ENCODE measurements around the gene SRRM3. TPM values are rescaled to one million over a fixed set of nuclear protein-coding genes. Genes with fewer than 3 reads are reported as not detected.
"Not testable (repeated sequence)": the region's sequence is repeated elsewhere in the genome, so short reads cannot be mapped to it uniquely, and the experiment has no call there.

The SRRM3 gene
- total and polyA plus RNA-seq, 9 of the 15 experiments (the other 6 are each of a cell fraction or from before 2014, with no cell fraction given): 0.04 to 0.91 (median 0.46) TPM; not detected in 2

DNA sequence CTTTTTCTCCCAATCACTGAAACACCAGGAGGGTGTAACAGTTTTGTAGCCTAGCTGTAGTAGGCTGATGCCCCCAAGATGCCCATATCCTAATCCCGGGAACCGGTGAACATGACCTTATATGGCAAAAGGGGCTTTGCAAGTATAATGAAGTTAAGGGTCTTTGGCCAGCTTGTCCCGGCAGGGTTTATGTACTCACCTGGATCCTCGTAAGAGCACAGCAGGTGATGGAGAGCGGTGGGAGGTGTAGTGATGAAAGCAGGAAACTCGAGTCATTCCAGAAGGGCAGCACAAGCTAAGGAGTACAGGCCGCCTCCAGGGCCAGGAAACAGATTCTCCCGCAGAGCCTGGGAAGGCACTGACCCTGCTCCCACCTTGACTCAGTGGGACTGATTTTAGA, 37.9 kb upstream of the SRRM3 start:
- intact Hi-C loops (cut with micrococcal nuclease); FAIRE-seq; CTCF ChIA-PET (ENCODE audit: low intra/inter-chr PET ratio): not testable (repeated sequence)

DNA sequence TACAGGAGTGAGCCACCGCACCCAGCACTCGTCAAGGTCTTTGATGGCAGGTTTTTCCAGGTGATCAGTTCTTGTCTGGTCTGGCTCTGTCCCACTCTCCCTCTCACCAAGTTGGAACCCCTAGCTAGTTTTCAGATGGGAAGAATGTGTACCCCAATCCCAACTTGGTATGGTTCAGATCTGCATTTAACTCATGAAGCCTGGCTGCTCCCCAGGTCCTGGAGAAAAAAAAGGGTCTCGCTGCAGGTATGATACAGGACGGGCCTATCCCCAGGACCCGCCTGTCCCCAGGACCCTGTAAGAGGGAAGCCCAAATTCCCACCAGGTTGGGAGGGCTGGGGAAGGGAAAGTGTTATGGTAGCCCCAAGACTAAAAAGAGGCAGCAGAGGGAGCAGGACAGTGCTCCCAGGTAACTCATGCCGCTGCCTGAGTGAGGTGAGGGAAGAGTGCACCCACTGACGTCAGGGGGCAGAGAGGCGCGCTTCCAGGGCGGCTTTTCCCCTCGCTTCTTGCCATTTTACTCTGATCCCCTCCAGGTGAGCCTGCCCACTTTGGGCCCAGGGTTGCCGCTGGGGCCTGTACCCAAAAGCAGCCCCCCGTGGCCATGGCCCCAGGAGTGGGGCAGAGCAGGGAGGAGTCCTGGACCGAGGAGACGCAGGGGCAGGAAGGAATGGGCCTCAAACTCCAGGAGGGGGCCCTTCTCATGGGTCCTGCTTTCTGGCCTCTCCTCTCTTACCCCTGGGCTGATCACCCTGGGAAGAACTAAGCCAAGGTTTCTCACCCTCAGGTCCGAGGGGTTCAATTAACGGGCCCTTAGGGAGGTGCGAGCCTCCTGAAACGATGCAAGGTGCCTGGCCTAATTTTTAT, 36.4 kb upstream of the SRRM3 start:
- peak overlapping the region; percentile 88 for H2AFZ ChIP-seq (ENCODE audit: low read depth, low read length)
- no peaks in the 10 kb centered on the region; the same call in 2 of the 3 replicates for H3K79me2 ChIP-seq (ENCODE audit: control insufficient read depth, insufficient read depth, low read length)
- WGBS (ENCODE audit: insufficient coverage, low coverage, missing lambda C conversion rate): 86% methylated on average over 16 of the region's 19 CpGs
- H3K9ac ChIP-seq (ENCODE audit: insufficient read depth in 1 of 2, low read depth in 2 of 2, low read length in 2 of 2): peak overlapping the region; percentile 15 to 84; a peak in 3 of 4 replicates
- ChIA-PET CTCF (ENCODE audit: low intra/inter-chr PET ratio) (interaction anchor here (0.6 kb wide), 1 partner anchor 246 kb away, joined by 3 read pairs; no protein-coding TSS in a partner anchor), POLR2A (no interaction called here)
- in situ Hi-C loops (cut with MboI): no loop called here
- BruUV-seq (replicated peaks): no TSS peak
- FAIRE-seq (no peak), DNase-seq (ENCODE audit: extremely low read depth in 1 of 4, low spot score in 3 of 4) (no peak), ATAC-seq (no peak)
- H3K4me3 ChIP-seq: peak overlapping the region; percentile 61; the same call in 1 of the 2 replicates
- no peaks in the 10 kb centered on the region for H4K20me1 ChIP-seq (replicated peaks; ENCODE audit: control insufficient read depth, insufficient read depth, low read length)
- intact Hi-C loops (cut with micrococcal nuclease): no loop called here
- TF ChIP-seq ZNF224 (CRISPR knock-in tag; IDR thresholded peaks at IDR 0.05) (0 out of 2 replicates have a peak, but pooled peaks have one; percentile 19), ZC3H4 (CRISPR knock-in tag; IDR thresholded peaks at IDR 0.05; ENCODE audit: borderline replicate concordance) (0 out of 2 replicates have a peak, but pooled peaks have one; percentile 59), ZC3H8 (IDR thresholded peaks at IDR 0.05) (no peak), POLR2G (IDR thresholded peaks at IDR 0.05; ENCODE audit: low read depth, low read length) (peak; percentile 54), NRF1 (conservative IDR thresholded peaks at IDR 0.05 in 1 of 2, IDR thresholded peaks at IDR 0.05 in 1 of 2) (no peak), HDAC6 (IDR thresholded peaks at IDR 0.05; ENCODE audit: low read depth, low read length) (no peak), CREBBP (IDR thresholded peaks at IDR 0.05; ENCODE audit: low read depth, low read length) (no peak)
- H3K4me2 ChIP-seq (ENCODE audit: insufficient read depth, low read length): peak overlapping the region; percentile 94
- no peaks in the 10 kb centered on the region for H3K27me3 ChIP-seq (ENCODE audit: control insufficient read depth in 2 of 2, insufficient read depth in 2 of 2, low read length in 2 of 2)
- H3K36me3 ChIP-seq (ENCODE audit: control insufficient read depth, insufficient read depth, low read length): no peaks in the 10 kb centered on the region
- peaks cover 7 to 23% of the 10 kb centered on the region in 2 experiments; a peak in 3 of 5 replicates for H3K4me1 ChIP-seq (replicated peaks in 1 of 2; ENCODE audit: control insufficient read depth in 2 of 2, insufficient read depth in 2 of 2, low read length in 2 of 2)
- no peaks in the 10 kb centered on the region for H3K9me3 ChIP-seq (replicated peaks; ENCODE audit: control insufficient read depth, insufficient read depth, low read depth, low read length)
- H3K27ac ChIP-seq (ENCODE audit: extremely low read depth, low read depth, low read length): peak overlapping the region; percentile 87
- H3K9me1 ChIP-seq (ENCODE audit: control insufficient read depth, insufficient read depth, low read length): no peaks in the 10 kb centered on the region

More for the DNA sequence above, 37.9 kb upstream of the SRRM3 start:
- H3K9me1 ChIP-seq (ENCODE audit: control insufficient read depth, insufficient read depth, low read length); DNase-seq (ENCODE audit: extremely low read depth in 1 of 4, low spot score in 3 of 4); in situ Hi-C loops (cut with MboI); H3K27me3 ChIP-seq (ENCODE audit: control insufficient read depth in 2 of 2, insufficient read depth in 2 of 2, low read length in 2 of 2); H3K9me3 ChIP-seq (replicated peaks; ENCODE audit: control insufficient read depth, insufficient read depth, low read depth, low read length); H2AFZ ChIP-seq (ENCODE audit: low read depth, low read length); ATAC-seq; H3K9ac ChIP-seq (ENCODE audit: insufficient read depth in 1 of 2, low read depth in 2 of 2, low read length in 2 of 2); H3K4me3 ChIP-seq; POLR2A ChIA-PET; H3K79me2 ChIP-seq (ENCODE audit: control insufficient read depth, insufficient read depth, low read length); H4K20me1 ChIP-seq (replicated peaks; ENCODE audit: control insufficient read depth, insufficient read depth, low read length); BruUV-seq (replicated peaks); H3K4me2 ChIP-seq (ENCODE audit: insufficient read depth, low read length); H3K27ac ChIP-seq (ENCODE audit: extremely low read depth, low read depth, low read length); H3K36me3 ChIP-seq (ENCODE audit: control insufficient read depth, insufficient read depth, low read length): not testable (repeated sequence)
- 65% methylated on average over 8 of the region's 8 CpGs for WGBS (ENCODE audit: insufficient coverage, low coverage, missing lambda C conversion rate)
- TF ChIP-seq SRF (CRISPR knock-in tag; IDR thresholded peaks at IDR 0.05): peak in 1 of 2 experiments; percentile 59; a peak in 1 of 4 replicates
- peaks cover 7 to 23% of the 10 kb centered on the region in 2 experiments; a peak in 3 of 5 replicates for H3K4me1 ChIP-seq (replicated peaks in 1 of 2; ENCODE audit: control insufficient read depth in 2 of 2, insufficient read depth in 2 of 2, low read length in 2 of 2)

Data from K562 (cell line).